Mammary epithelial cell (primary cell): ENCODE results near the gene TMEM94.

Source experiments
- EZH2 ChIP-seq: IDR thresholded peaks from 2 replicates; pipeline ENCODE4 v1.6.1; 2012; ENCODE audit warnings: low read length, inconsistent platforms, borderline replicate concordance
- TF ChIP-seq, protein P1 (sequence below), 2 donors: IDR thresholded peaks in 1 of 2; conservative IDR thresholded peaks in 1 of 2; 2 replicates each; pipeline ENCODE4 v1.5.1; 2011 to 2012; ENCODE audit warnings: inconsistent platforms in 2 of 2, low read length in 2 of 2, mild to moderate bottlenecking in 2 of 2, control low read depth in 1 of 2, low read depth in 1 of 2; ENCODE audit not compliant: insufficient read depth in 1 of 2; ENCODE audit errors: extremely low read depth in 1 of 2

- TF ChIP-seq, protein P1, sequence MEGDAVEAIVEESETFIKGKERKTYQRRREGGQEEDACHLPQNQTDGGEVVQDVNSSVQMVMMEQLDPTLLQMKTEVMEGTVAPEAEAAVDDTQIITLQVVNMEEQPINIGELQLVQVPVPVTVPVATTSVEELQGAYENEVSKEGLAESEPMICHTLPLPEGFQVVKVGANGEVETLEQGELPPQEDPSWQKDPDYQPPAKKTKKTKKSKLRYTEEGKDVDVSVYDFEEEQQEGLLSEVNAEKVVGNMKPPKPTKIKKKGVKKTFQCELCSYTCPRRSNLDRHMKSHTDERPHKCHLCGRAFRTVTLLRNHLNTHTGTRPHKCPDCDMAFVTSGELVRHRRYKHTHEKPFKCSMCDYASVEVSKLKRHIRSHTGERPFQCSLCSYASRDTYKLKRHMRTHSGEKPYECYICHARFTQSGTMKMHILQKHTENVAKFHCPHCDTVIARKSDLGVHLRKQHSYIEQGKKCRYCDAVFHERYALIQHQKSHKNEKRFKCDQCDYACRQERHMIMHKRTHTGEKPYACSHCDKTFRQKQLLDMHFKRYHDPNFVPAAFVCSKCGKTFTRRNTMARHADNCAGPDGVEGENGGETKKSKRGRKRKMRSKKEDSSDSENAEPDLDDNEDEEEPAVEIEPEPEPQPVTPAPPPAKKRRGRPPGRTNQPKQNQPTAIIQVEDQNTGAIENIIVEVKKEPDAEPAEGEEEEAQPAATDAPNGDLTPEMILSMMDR (conservative IDR thresholded peaks at IDR 0.05 in 1 of 2, IDR thresholded peaks at IDR 0.05 in 1 of 2; ENCODE audit: extremely low read depth in 1 of 2, insufficient read depth in 1 of 2, low read depth in 1 of 2, low read length in 2 of 2), result no peak
- no peak for TF ChIP-seq EZH2
These were observed 14.0 kb upstream of the TMEM94 start for GRCh38 chr17:75442168-75443103.
